Stimulated activated CD8-positive, alpha-beta memory T cell treated with anti-CD3 and anti-CD28 coated beads, Interleukin-7, amount 100 ng/mL, for 4 hours (primary cell): ENCODE results near the gene COL16A1.

Source experiments
- DNase-seq, 2 donors: peaks; one replicate each; pipeline ENCODE4 v3.0.0-alpha.2; 2020; ENCODE audit warnings: low read depth in 2 of 2

The COL16A1 gene

DNA sequence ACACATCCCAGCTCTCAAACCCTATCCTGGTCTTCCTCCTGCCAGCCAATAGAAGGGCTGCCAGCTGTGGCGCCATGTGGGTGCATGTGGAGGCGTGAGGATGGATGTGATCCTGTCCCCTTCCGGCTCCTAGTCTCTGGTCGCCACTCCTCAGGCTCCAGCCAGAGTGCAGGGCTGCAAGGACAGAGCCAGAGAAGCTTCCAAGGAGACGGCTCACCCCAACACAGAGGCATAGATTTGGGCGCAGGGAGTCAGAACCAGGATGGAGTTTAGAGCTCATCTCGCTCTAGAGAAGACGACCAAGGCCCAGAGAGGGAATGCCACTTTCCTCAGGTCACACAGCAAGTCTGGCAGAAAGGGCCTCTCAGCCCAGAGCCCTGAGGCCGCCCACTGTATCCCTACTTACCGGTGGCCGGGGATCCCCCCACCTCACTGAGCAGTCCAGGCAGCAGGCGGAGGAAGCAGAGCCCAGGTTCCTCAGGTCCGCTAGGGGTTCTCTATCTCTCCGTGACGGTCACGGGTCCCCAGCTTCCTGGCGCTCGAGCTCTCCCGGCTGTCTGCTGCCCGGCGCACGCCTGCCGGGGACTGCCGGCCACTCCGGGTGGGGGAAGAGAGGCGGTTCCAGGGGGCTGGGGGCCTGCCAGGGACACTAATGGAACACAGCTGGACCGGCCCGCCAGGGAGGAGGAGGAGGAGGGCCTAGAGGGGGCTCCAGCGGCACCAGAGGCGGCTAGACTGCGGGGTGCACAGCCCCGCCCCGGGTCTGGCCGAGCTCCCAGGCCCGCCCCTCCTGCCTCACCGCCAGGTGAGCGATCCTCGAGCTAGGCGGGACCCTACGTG, at the start of gene COL16A1:
Gene COL16A1 (minus strand): TSS at position 587 of the 840 bp plus-strand sequence. CDS start 1,824 bp downstream, outside the sequence.
- no peak for DNase-seq

DNA sequence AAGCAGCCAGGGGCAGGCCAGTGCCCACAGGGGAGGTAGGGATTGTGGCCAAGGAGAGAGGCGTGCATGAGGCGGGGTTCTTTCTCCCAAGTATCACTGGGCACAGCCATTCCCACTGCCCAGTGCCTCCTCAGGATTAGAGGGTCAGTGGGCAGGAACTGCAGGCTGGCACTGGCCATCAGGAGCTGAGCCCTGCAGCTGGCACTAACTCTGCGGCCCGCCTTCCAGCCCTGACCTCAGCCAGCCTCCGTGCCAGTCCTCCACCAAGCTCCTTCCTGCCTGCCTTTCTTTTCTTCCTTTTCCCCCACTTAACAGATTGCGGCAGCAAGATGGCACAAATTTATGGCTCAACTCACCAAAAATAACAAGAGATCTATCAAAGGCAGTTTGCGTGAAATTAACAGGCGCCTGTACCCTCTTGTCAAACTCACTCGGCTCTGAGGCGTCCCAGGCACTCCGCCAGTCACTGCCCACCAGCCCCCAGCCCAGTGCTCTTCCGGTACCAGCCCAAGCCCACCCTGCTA, 49.2 kb upstream of the COL16A1 start:
- DNase-seq = no peak

DNA sequence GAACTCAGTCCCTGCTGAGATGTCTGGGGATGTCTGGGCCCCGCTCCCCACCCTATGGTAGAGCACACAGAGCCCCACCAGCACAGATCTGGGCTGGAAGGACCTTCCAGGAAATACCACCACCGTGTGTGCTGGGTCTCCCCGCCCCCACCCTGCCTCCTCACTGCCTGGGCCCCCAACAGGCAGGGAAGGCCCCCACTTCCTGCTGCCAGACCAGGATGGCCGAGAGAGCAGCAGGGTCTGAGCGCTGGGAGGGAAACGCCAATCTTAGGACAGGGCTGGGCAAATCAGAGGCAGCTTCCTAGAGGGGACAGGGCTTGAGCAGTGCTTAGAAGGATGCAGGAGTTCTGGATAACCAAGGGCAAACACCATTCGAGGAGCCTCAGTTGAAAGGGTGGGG, 48.4 kb upstream of the COL16A1 start:
- DNase-seq = no peak

DNA sequence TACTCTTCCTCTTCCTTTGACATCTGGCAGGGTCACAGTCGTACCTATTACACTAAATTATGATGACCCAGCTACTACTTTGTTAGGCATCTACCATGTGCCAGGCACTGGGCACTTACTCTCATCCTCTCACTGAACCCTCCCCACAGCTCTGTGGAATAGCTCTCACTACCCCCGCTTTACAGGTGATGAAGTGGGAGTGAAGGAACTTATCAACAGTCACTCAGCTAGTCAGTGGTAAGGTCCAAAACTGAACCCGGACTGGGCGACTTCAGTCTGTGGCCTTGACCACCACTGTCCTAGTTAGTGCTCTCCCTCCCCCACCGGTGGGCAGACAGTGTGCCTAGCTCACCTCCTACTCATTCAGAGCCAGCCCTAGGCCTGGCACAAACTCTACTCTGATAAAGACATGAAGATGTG, 48.0 kb upstream of the COL16A1 start:
- DNase-seq = no peak

DNA sequence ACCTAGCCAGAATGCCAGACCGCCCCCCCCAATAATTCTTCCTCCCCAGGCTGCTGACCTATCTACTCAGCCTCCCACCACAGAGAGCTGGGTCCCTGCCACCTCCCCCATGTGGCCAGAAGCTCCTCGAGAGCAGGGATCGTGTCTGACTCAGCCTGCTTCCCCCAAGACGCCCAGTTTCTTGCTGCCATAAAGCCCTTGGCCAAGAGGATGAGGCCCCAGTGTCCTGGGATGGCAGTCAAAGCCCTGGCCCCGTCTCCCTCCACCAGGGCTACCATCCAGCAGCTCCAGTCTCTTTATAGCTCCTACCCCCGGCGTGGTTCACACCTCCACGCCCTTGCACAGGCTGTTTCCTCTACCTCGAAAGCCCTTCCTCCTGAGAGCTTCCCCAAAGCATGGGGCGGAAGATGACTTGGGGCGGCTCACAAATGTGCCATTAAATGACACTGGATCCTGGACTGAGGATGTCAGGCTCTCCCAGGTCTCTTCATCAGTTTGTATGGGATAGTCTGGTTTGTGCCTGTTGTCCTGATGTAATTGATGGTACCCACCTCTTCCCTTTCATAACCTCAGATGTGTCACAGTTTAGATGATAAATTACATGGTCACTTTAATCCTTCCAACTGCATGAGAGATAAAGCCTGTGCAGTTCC, 47.2 kb upstream of the COL16A1 start:
- peak in 1 of 2 donors; percentile 22 for DNase-seq

DNA sequence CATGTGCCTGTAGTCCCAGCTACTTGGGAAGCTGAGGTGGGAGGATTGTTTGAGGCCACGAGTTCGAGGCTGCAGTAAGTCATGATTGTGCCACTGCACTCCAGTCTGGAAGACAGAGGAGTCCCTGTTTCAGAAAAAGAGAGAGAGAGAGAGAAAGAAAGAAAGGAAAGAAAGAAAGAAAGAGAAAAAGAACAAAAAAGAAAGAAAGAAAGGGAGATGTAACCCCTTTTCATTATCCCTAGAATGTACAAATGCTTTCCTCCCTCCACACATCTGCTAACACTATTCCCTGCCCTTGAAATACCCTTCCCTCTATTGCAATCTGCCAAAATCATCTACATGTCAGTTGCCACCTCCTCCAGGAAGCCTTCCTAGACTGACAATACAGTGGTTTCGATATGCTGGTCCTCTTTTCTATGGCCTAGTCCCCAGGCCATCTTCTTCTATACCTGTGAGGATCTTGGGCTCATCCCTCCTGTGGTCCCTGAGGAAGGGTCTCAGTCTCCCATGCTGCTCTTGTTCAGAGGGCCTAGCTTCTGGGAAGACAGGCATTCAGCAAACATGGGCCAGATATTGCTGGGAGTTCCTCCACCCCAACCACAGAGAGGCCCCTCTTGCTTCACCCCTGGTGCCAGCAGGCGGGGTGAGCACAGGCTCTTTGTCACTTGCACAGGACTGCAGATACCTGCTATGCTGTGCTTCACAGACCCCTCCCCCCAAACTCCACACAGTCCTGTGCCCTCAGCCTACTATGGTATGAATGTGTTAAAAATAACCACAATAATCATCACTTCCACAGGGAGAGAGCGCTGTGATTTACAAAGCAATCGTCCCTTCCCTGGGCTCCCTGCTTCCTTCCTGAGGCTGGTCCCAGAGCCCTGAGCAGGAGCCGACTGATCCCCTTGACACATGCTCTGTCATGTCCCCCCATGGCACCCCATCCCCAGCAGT, 46.2 kb upstream of the COL16A1 start:
- DNase-seq = no peak

DNA sequence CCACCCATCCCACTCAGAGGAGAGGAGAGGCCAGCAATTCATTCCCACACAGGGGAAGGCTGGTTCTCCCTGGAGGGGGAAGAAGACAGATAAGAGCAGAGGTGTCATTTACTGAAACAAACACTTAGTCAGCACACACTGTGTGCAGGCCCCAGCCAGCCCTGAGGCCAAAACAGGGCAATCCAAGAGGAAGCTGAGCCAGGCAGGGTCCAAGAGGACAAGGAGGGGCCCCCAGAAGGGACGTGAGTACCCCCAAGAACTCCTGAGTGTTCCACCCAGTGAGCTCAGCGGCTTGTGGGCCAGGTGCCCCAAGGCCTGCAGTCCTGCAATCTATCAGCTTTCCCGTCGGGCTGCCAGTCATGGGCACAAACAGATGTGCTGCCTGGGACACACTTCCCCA, 44.5 kb upstream of the COL16A1 start:
- no peak for DNase-seq

DNA sequence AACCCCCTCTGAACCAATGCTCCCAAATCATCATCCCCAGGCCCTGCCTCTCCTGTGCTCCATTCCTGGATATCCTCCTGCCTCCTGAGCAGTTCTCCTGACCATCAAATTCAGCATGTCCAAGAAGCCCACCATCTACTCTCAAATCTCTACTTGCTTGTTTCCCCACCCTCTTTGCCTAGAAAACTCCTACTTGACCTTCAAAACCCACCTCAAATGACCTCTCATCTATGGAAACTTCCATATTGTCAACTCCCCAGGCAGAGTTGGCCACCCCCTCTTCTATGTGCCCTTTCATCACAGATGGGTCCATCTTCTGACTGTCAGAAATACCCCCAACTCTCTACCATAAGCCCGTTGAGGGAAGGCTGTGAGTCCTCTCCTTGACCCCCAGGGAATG, 43.5 kb upstream of the COL16A1 start:
- DNase-seq = no peak

DNA sequence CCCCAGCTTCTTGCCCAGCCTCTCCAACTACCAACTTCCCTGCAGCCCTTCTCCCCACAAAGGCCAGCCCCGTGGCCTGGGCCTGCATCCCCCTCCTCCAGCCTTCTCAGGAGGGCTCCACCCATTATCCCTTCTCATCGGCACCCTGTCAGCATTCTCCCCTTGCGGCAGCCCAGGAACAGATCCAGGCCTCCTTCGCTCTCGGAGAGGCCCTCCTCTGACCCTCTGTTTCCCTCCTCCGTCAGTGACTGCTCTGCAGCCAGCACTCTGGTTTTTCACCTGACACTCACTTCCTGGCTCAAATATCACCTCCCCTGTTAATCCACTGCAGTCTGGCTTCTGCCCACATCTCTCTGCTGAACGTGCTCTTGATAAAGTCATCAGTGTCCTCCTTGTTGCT, 42.9 kb upstream of the COL16A1 start:
- DNase-seq = no peak

DNA sequence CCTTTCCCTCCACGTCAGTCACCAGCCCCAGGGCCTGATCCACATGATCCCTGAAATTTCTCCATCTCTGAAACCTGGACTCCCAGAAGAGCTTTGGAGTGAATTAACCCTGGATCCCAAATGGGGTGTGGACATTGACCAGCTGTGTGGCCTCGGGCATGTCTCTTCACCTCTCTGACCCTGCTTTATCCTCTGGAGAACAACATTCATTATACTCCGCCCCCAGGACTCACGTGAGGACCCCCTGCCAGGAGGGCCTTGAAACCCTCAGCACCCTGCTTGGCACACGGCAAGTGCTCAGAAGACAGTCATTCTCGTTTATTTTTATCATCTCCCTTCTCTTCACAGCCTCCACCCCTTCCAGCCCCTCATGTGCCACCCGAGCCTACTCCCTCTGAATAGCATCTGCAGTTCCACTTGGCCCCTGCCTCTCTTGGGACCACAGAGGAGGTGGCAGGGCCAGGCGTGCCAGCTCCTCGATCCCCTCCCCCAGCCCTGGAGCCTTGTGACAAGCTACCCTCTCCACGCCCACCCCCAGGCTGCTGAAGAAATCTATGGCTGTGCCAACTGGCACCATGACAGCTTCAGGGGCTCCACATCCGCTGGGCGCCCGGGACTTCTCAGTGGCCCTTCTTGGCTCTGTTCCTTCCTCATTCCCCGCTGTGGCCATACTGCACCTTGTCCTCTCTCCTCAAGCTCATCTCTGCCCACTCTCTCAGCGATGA, 42.3 kb upstream of the COL16A1 start:
- no peak for DNase-seq

DNA sequence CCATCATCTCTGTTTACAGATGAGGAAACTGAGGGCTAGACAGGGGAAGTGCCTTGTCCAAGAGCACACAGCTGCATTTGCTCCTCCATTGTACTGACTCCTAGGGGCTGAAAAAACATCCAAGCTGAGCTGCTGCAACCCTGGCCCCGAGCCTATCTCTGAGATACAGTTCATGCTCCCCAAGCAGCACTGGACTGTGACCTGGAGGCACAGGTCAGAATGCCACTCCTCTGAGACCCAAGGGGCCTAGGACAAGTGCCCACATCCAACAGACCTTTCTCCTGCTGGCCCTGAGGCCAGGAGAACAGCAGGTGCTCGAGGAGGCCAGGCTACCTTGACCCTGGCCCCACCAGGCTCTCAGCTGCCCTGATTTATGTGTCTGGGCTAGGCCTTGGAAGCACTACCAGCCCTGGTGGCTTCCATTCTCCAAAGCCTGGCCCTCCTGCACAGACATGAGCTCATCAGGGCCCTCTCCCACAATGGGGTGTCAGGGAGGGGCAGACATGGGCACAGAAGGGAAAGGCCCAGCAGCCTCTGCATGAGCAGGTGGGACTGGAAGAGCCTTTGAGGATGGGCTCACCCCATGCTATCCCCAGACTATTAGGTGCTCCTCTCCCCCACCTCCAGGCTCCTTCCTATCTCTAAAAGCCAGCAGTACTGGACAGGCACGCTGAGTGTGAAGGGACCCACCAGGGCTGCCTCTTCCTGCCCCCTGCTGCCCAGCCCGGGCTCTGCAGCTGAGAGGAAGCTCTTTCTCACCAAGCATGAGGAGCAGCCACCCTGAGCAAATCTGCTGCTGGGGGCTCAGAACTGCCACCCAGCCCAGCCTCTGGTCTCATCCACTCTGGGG, 41.5 kb upstream of the COL16A1 start:
- DNase-seq = peak; percentile 28 to 33

DNA sequence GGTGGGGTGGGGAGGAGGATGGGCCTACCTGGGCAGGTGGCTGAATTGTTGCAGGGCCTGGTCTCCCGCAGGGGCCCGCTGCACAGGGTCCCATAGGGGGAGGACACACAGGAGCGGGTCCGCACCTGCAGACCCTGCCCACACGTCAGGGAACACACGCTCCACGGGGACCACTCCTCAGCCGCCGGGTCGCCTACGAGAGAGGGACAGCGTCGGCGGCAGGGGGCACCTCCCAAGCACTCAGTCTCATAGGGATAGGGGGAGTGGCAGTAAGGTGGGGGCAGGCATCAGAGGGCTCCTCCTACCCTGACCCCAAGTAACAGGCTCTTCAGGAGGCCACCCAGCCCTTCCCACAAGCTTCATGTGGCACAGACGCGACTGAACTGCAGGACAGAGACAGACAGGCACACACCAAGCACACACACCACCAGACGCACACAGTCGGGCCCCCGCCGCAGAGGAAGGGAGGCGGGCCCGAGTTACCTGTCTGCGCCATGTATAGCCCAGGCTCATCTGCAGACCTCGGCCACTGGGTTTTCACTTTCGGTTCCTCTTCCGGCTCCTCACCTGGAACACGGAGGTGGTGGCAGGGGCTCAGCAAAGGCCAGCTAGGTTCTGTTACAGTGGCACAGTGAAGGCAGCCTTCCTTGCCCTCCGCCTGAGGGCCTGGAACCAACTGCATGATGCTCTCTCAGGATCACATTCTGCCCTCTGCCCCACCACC, 40.5 kb upstream of the COL16A1 start:
- no peak for DNase-seq

DNA sequence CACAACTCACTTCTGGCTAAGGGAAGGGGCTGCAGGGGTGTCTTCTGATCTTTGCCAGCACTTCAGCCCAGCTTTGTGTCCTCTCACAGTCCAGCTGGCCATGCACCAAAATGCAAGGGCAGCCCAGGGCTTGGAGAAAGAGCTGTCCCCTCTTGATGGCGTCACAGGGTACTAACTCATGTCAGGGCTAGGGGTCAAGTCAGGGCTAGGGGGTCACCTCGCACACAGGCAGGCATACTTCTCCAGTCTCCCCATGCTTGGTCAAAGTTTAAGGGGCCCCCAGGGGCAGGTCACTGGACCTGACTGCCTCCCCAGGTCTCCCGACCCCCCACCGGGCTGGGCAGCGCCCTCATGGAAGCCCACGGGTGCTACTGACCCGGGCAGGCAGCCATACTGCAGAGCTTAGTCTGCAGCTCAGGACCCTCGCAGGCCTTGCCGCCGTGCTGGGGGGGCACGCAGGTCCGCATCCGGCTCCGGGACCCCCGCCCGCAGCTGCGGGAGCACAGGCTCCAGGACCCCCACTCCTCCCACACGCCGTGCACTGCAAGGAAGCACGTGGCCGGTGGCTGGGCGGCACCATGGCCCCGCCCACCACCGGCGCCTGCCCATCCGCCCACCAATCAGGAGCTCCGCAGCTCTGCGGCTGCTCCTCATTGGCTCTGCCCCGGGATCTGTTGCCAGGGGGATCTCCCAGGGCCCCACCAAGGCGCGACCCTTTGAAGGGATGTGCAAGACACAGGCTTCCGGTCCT, 38.8 kb upstream of the COL16A1 start:
- DNase-seq = no peak

DNA sequence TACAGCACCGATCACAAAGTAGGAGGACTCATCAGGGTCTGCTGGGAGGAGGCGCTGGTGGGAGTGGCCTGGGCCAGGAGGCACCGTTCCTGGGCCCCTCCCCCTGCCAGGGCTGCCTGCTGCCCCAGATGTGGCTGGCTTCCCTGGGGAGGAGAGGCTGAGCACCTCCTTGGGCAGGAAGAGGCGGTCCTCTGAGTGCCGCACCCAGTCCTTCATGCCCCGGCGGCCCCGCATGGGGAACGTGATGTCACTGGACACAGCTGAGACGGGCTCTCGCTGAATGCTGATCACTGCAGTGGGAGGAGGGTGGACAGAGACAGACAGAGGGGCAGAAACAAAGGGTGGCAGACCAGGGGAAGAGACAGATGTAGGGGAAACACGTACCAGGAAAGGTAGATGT, 35.5 kb upstream of the COL16A1 start:
- DNase-seq = peak in 1 of 2 donors; percentile 30

DNA sequence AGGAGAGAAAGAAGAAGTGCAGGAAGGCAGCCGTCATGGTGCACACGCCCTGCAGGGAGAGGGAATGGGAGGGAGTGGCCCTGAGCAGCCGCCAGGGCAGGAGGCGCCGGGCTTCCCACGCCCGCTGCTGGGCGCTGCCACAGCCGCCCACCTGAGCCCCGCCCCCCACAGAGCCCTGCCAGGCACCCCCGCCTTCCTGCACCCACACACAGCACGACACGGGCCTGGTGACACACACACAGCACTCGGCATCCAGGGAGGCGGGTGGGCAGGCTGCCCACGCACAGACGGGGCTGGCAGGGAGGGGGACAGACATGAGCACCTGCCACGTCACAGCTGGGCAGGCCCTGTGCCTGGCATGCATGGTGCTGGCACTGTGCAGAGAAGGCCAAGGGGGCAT, 32.9 kb upstream of the COL16A1 start:
- DNase-seq = peak; percentile 73 to 80

DNA sequence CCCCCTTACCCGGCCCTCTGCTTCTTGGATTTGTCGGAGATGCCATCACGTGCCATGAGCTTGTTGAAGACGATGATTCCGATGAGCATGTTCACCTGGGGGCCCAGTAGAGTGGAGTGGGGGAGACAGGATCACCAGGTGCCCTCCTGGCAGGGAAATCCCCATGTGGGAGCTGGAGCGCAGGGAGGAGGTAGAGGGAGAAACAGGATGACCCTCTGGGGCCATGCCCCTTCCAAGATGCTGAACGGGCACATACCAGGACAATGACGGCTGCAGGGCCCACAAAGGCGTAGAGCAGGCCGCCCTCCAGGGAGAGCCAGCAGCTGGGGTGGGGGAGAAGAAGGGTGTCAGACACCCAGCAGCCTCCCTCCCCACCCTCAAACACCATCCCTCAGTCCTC, 31.8 kb upstream of the COL16A1 start:
- no peak for DNase-seq

DNA sequence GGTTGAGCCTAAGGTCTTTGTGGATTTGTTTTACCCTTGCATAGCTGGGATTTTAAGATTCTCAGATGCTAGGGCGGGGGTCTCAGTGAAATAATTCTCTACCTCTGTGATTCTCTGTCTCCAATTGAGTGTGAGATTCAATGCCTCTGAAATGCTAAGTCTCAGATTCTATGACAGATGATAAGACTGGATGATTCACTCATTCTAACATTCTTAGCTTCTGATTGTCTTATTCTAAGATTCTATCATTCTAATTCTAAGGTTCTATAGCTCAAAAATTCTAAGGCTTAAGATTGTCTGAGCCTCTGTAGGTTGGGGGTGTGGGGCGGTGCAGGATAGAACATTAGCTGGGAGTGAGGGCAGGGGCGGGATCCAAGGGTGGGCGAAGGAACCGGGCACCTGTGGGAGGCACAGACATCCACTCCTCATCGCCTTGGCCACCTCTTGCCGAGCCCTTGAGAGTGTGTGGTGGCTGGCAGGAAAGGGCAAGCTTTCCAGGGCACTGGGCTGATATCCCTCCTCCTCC, 30.8 kb upstream of the COL16A1 start:
- no peak for DNase-seq

DNA sequence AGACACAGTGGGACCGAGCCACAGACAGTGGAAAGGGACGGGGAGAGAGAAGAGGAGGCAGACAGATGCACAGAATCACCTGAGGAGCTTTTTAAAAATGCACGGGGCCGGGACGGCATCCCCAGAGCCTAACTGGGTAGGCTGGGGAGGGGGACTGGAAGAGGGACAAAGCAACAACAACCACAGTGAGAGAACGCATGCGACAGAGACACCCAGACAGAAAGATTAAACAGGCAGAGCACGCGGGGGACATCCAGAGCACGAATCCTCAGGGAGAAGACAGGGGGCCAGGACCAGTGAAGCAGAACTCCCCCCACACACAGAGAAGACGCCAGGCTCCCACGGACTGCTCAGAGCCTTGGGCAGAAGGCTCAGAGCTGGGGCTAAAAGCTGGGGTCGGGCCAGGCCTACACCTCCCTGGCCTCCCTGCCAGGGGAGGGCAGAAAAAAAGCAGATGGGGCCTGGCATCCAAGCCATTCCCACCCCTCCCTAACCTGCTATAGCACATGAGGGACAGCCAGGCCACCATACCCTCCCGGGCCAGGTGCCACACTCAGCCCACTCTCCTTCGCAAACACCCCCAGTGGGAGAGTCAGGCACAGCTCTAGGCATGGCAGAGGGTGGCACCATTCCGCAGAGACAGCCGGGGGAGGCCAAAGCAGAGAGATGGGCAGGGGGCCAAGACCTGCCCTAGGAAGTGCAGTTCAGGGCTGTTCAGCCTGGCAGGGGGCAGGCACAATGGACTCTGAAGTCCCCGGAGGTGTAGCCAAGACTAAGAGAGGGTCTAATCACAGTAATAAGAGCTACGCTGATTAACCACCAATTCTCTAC, 29.8 kb upstream of the COL16A1 start:
- no peak for DNase-seq
